GM18498 (cell line): ENCODE measurements around the gene NT5DC1.
"Not testable (repeated sequence)": the region's sequence is repeated elsewhere in the genome, so short reads cannot be mapped to it uniquely, and the experiment has no call there.

Experiments used
- ATAC-seq: cut with Tn5 transposase; IDR thresholded peaks from one replicate; pipeline ENCODE4 v1.9.1; 2021; ENCODE audit warnings: mild to moderate bottlenecking, moderate library complexity; ENCODE audit not compliant: unreplicated experiment

Gene NT5DC1

GRCh38 chr6:116088946-116089345, 11.7 kb upstream of the NT5DC1 start:
- no peak for ATAC-seq

GRCh38 chr6:116090251-116090650, 10.4 kb upstream of the NT5DC1 start:
- peak; percentile 58 for ATAC-seq

- ATAC-seq = no peak
Observed at GRCh38 chr6:116094041-116094440, 6.6 kb upstream of the NT5DC1 start.

- not testable (repeated sequence) for ATAC-seq
Observed at GRCh38 chr6:116096048-116096759, 4.4 kb upstream of the NT5DC1 start.

- no peak for ATAC-seq
Observed at GRCh38 chr6:116096979-116097816, 3.5 kb upstream of the NT5DC1 start.

GRCh38 chr6:116099036-116099435, 1.6 kb upstream of the NT5DC1 start:
- ATAC-seq = no peak

- no peak for ATAC-seq
Observed at GRCh38 chr6:116101302-116101718, 657 bp downstream of the NT5DC1 start.

GRCh38 chr6:116101790-116102189, 1.1 kb downstream of the NT5DC1 start:
- ATAC-seq = no peak

- ATAC-seq = no peak
Observed at GRCh38 chr6:116102873-116103272, 2.2 kb downstream of the NT5DC1 start.

- no peak for ATAC-seq
Observed at GRCh38 chr6:116104636-116105035, 4.0 kb downstream of the NT5DC1 start.

- ATAC-seq = no peak
Observed at GRCh38 chr6:116105247-116105646, 4.6 kb downstream of the NT5DC1 start.

GRCh38 chr6:116106146-116106545, 5.5 kb downstream of the NT5DC1 start:
- ATAC-seq = no peak

GRCh38 chr6:116108836-116109235, 8.2 kb downstream of the NT5DC1 start:
- ATAC-seq = no peak

GRCh38 chr6:116111552-116112528, 11.2 kb downstream of the NT5DC1 start:
- peak; percentile 82 for ATAC-seq

- ATAC-seq = no peak
Observed at GRCh38 chr6:116113386-116113785, 12.7 kb downstream of the NT5DC1 start.

GRCh38 chr6:116115781-116116180, 15.1 kb downstream of the NT5DC1 start:
- no peak for ATAC-seq

- ATAC-seq = no peak
Observed at GRCh38 chr6:116118608-116119007, 18.0 kb downstream of the NT5DC1 start.

- no peak for ATAC-seq
Observed at GRCh38 chr6:116120430-116120829, 19.8 kb downstream of the NT5DC1 start.

GRCh38 chr6:116126032-116126431, 25.4 kb downstream of the NT5DC1 start, which contains the start of gene COL10A1:
TSS of gene COL10A1 (minus strand) at chr6:116126132. CDS start at chr6:116125492, 640 bp downstream.
- ATAC-seq = no peak

GRCh38 chr6:116127771-116128493, 27.3 kb downstream of the NT5DC1 start:
- ATAC-seq = no peak
